Endothelial cell of umbilical vein (primary cell): Measurements from ENCODE around the gene LMLN. TPM values are rescaled to one million over a fixed set of nuclear protein-coding genes. Genes with fewer than 3 reads are reported as not detected.

Experiments used
- BruUV-seq: library from RNA; stranded (reverse); fragments of 400-500 nt; replicated peaks from 2 replicates; lab custom pipeline; 2021; lab: Mats Ljungman, UMichigan
- CTCF ChIA-PET: fragments of 300-600, 350-600 bp; sonication (Branson Sonifier 250); formaldehyde crosslinking; loops from one replicate; lab custom pipeline; 2021; ENCODE audit warnings: antibody characterized with exemption, inconsistent platforms; lab: Charles Lee
- POLR2A ChIA-PET: fragments of 300-600, 350-600 bp; sonication (Branson Sonifier 250); formaldehyde crosslinking; loops from one replicate; lab custom pipeline; 2021; ENCODE audit warnings: antibody characterized with exemption, inconsistent platforms; lab: Charles Lee
- DNase-seq: peaks from one replicate; pipeline ENCODE4 v3.0.0-alpha.2; 2011; ENCODE audit warnings: low read depth, low spot score
- FAIRE-seq: peaks from 2 replicates; lab custom pipeline; 2011; peaks lifted over from hg19 to GRCh38; lab: Jason Lieb, UNC
- H2AFZ ChIP-seq: 2 replicates; pipeline ENCODE4 v1.6.0; 2012; ENCODE audit warnings: low read depth, low read length, control low read depth, inconsistent platforms
- H3K27ac ChIP-seq: 2 replicates; pipeline ENCODE4 v1.5.1; 2011; ENCODE audit warnings: low read depth, mild to moderate bottlenecking, control low read depth, low read length, moderate library complexity; ENCODE audit not compliant: insufficient read depth
- H3K27me3 ChIP-seq, 2 experiments: 2 replicates each; pipeline versions ENCODE4 v1.6.0 to v1.6.1; 2011; ENCODE audit warnings: low read length in 2 of 2, mixed read lengths in 1 of 2; ENCODE audit not compliant: control insufficient read depth in 2 of 2, insufficient read depth in 2 of 2
- H3K36me3 ChIP-seq, 2 experiments: 2 replicates in 1 of 2; 3 replicates in 1 of 2; pipeline ENCODE4 v1.5.1; 2011; ENCODE audit warnings: low read length in 2 of 2, mild to moderate bottlenecking in 1 of 2, moderate library complexity in 1 of 2; ENCODE audit not compliant: control insufficient read depth in 2 of 2, insufficient read depth in 2 of 2; ENCODE audit errors: extremely low read depth in 1 of 2
- H3K4me1 ChIP-seq: 3 replicates; pipeline ENCODE4 v1.5.1; 2011; ENCODE audit warnings: mild to moderate bottlenecking, low read length; ENCODE audit not compliant: control insufficient read depth, insufficient read depth; ENCODE audit errors: extremely low read depth
- H3K4me2 ChIP-seq: 2 replicates; pipeline ENCODE4 v1.6.1; 2011; ENCODE audit warnings: low read length, control low read depth, mixed read lengths; ENCODE audit not compliant: insufficient read depth
- H3K4me3 ChIP-seq, 3 experiments: fragments of 200-600 bp in 1 of 3; sonication (generic), shearing (Covaris generic) in 1 of 3; replicated peaks in 1 of 3; 2 replicates each; pipeline ENCODE4 v1.5.1; 2011 to 2016; ENCODE audit warnings: control low read depth in 3 of 3, low read length in 3 of 3, mild to moderate bottlenecking in 2 of 3, inconsistent platforms in 1 of 3, low read depth in 1 of 3, moderate library complexity in 1 of 3; ENCODE audit not compliant: insufficient read depth in 1 of 3
- H3K79me2 ChIP-seq: 2 replicates; pipeline ENCODE4 v1.6.0; 2012; ENCODE audit warnings: low read length, inconsistent platforms; ENCODE audit not compliant: control insufficient read depth, insufficient read depth
- H3K9ac ChIP-seq: replicated peaks from 2 replicates; pipeline ENCODE3; 2011; ENCODE audit warnings: low read length, control low read depth; ENCODE audit not compliant: insufficient read depth; ENCODE audit errors: extremely low read depth
- H3K9me1 ChIP-seq: replicated peaks from 3 replicates; pipeline ENCODE4 v1.6.0; 2011; ENCODE audit warnings: mild to moderate bottlenecking, low read length; ENCODE audit not compliant: control insufficient read depth, insufficient read depth; ENCODE audit errors: extremely low read depth
- H3K9me3 ChIP-seq: replicated peaks from 2 replicates; pipeline ENCODE4 v1.5.1; 2012; ENCODE audit warnings: low read length, inconsistent platforms; ENCODE audit not compliant: control insufficient read depth, insufficient read depth
- H4K20me1 ChIP-seq: replicated peaks from 2 replicates; pipeline ENCODE3; 2011; ENCODE audit warnings: mild to moderate bottlenecking, low read length; ENCODE audit not compliant: control insufficient read depth, insufficient read depth; ENCODE audit errors: extremely low read depth
- EZH2 ChIP-seq: IDR thresholded peaks from 2 replicates; pipeline ENCODE4 v1.6.1; 2012; ENCODE audit warnings: borderline replicate concordance, low read depth, mild to moderate bottlenecking, moderate library complexity, low read length, inconsistent platforms; ENCODE audit not compliant: severe bottlenecking
- FOS ChIP-seq: IDR thresholded peaks from 2 replicates; pipeline ENCODE4 v1.6.1; 2011; ENCODE audit warnings: mild to moderate bottlenecking, low read length, moderate library complexity, borderline replicate concordance; ENCODE audit not compliant: insufficient read depth
- GATA2 ChIP-seq: IDR thresholded peaks from 2 replicates; pipeline ENCODE4 v1.7.0; 2011; ENCODE audit warnings: low read depth, mild to moderate bottlenecking, moderate library complexity, mixed read lengths, low read length; ENCODE audit not compliant: insufficient read length, insufficient read depth
- JUN ChIP-seq: IDR thresholded peaks from 2 replicates; pipeline ENCODE4 v1.6.1; 2011; ENCODE audit warnings: borderline replicate concordance, low read depth; ENCODE audit not compliant: insufficient read length, insufficient read depth
- MYC ChIP-seq: IDR thresholded peaks from one replicate; pipeline ENCODE4 v1.6.1; 2011; ENCODE audit warnings: mild to moderate bottlenecking, low read depth, low read length
- POLR2A ChIP-seq: IDR thresholded peaks from 2 replicates; pipeline ENCODE4 v1.6.1; 2012; ENCODE audit warnings: low read depth, mild to moderate bottlenecking, control low read depth, low read length
- POLR2AphosphoS5 ChIP-seq: IDR thresholded peaks from 2 replicates; pipeline ENCODE4 v1.6.1; 2012; ENCODE audit warnings: low read depth, mild to moderate bottlenecking, control low read depth, low read length, moderate library complexity; ENCODE audit not compliant: insufficient read depth
- dilution Hi-C: fragments of 300-500 bp; cut with MboI; formaldehyde crosslinking; loops from one replicate; pipeline ENCODE4 v1.15.0; 2019; ENCODE audit warnings: low sequenced_read_pairs; ENCODE audit not compliant: extremely low pct_ligation_motif_present
- intact Hi-C: fragments of 100-400 bp; cut with micrococcal nuclease; formaldehyde crosslinking; loops from one replicate; pipeline ENCODE4 v1.10.0; 2022
- polyA plus RNA-seq, 4 experiments: library from polyadenylated mRNA; depleted of rRNA in 3 of 4; stranded (reverse) in 3 of 4; unstranded in 1 of 4; fragments of >200 nt; gene quantifications; 2 replicates each; pipeline versions ENCODE4 v1.2.1 to v1.2.3, GENCODE V29; 2011 to 2012; ENCODE audit warnings: missing spikeins in 1 of 4
- total RNA-seq: library from RNA; stranded (reverse); gene quantifications from 2 replicates; pipeline ENCODE4 v1.2.3, GENCODE V29; 2021
- TF ChIP-seq, protein P1 (sequence below), 2 donors: IDR thresholded peaks; 1 replicate in 1 of 2; 2 replicates in 1 of 2; pipeline ENCODE4 v1.5.1; 2011; ENCODE audit warnings: low read length in 2 of 2, mild to moderate bottlenecking in 2 of 2, moderate library complexity in 2 of 2, control low read depth in 1 of 2, inconsistent platforms in 1 of 2, low read depth in 1 of 2; ENCODE audit not compliant: insufficient read depth in 1 of 2; ENCODE audit errors: extremely low read depth in 1 of 2
- TF ChIP-seq, protein P2 (sequence below): IDR thresholded peaks from 2 replicates; pipeline ENCODE4 v1.6.1; 2011; ENCODE audit not compliant: insufficient read depth, insufficient read length

LMLN gene
- total and polyA plus RNA-seq, 2 donors (not counting 3 experiments of a cell fraction or from before 2014, with no cell fraction given), result 4.8 to 6.5 TPM

DNA sequence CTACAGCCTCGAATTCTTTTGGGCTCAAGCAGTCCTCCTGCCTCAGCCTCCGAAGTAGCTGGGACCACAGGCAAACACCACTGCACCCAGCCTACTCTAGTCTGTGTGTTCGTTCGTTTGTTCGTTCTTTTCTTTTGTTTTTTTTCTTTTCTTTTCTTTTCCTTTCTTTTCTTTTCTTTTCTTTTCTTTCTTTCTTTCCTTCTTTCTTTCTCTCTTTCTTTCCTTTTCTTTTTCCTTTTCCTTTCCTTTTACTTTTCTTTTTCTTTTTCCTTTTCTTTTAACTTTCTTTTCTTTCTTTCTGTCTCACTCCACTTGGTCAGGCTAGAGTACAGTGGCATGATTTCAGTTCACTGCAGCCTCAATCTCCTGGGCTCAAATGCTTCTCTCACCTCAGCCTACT, 36.8 kb downstream of the LMLN start:
- H3K79me2 ChIP-seq, result no peaks in the 10 kb centered on the region
- no peak overlapping the region for H3K4me3 ChIP-seq
- H3K9ac ChIP-seq, result no peak overlapping the region
- BruUV-seq, result no TSS peak
- FAIRE-seq (no peak), DNase-seq (no peak)
- H3K36me3 ChIP-seq, result no peaks in the 10 kb centered on the region
- H3K4me1 ChIP-seq, result no peaks in the 10 kb centered on the region
- H3K27me3 ChIP-seq, result no peaks in the 10 kb centered on the region
- ChIA-PET CTCF (interaction anchor here (1.3 kb wide), 1 partner anchor 16 kb away, joined by 3 read pairs; no protein-coding TSS in a partner anchor), POLR2A (no interaction called here)
- intact Hi-C loops (no loop called here), dilution Hi-C loops (no loop called here)
- no peaks in the 10 kb centered on the region for H3K9me3 ChIP-seq
- no peak overlapping the region for H3K4me2 ChIP-seq
- no peak overlapping the region for H2AFZ ChIP-seq
- TF ChIP-seq POLR2A (no peak), MYC (no peak), POLR2AphosphoS5 (no peak), FOS (no peak), GATA2 (no peak), JUN (no peak), EZH2 (no peak)
- TF ChIP-seq, protein P1, sequence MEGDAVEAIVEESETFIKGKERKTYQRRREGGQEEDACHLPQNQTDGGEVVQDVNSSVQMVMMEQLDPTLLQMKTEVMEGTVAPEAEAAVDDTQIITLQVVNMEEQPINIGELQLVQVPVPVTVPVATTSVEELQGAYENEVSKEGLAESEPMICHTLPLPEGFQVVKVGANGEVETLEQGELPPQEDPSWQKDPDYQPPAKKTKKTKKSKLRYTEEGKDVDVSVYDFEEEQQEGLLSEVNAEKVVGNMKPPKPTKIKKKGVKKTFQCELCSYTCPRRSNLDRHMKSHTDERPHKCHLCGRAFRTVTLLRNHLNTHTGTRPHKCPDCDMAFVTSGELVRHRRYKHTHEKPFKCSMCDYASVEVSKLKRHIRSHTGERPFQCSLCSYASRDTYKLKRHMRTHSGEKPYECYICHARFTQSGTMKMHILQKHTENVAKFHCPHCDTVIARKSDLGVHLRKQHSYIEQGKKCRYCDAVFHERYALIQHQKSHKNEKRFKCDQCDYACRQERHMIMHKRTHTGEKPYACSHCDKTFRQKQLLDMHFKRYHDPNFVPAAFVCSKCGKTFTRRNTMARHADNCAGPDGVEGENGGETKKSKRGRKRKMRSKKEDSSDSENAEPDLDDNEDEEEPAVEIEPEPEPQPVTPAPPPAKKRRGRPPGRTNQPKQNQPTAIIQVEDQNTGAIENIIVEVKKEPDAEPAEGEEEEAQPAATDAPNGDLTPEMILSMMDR (IDR thresholded peaks at IDR 0.05; ENCODE audit: extremely low read depth in 1 of 2, insufficient read depth in 1 of 2, low read depth in 1 of 2, low read length in 2 of 2), result no peak
- TF ChIP-seq, protein P2, sequence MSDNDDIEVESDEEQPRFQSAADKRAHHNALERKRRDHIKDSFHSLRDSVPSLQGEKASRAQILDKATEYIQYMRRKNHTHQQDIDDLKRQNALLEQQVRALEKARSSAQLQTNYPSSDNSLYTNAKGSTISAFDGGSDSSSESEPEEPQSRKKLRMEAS, result no peak
- H4K20me1 ChIP-seq, result no peaks in the 10 kb centered on the region
- H3K27ac ChIP-seq, result no peak overlapping the region
- H3K9me1 ChIP-seq, result no peaks in the 10 kb centered on the region
